Epithelial cell of esophagus (primary cell): ENCODE data around the gene TSHZ2.

Experiments
- DNase-seq: peaks from one replicate; pipeline ENCODE4 v3.0.0; 2010; ENCODE audit warnings: low read depth
- H3K4me3 ChIP-seq: 2 replicates; pipeline ENCODE4 v1.5.1; 2011; ENCODE audit warnings: mild to moderate bottlenecking, low read length, control low read depth
- TF ChIP-seq, protein P1 (sequence below): IDR thresholded peaks from 2 replicates; pipeline ENCODE4 v1.5.1; 2011; ENCODE audit warnings: low read depth, mild to moderate bottlenecking, low read length, control low read depth, inconsistent platforms; ENCODE audit not compliant: insufficient read depth; ENCODE audit errors: missing control alignments

Gene TSHZ2

DNA sequence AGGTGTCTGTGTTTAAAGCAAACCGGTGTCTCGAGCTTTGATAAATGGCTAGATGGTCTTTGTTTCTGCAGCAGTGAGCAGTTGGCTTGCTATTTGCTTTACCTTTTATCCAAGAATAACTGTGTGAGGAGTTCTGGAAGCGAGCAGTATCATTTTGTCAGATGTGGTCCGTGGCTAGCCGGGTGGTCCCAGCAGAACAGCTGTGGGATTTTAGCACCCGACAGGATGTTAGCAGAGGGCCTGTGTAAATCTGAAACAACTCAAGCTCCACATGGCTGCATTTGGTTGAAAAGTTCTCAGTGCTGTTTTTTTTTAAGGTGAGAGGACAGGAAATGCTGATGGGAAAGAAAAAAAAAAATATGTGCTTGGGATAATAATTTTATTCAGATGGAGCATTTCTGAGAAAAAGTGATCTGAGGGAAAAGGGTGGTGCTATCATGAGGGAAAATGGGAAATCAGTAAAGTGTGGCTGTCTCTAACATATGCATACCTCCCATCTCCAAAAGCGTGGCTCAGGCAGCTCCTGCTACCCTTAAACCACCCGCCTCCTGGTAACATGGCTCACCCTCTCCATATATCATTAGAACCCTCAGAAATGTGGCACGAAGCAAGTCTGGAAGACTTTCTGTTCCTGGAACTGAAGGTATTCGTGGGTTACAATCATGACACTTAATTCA lies 215.4 kb downstream of the TSHZ2 start:
- TF ChIP-seq, protein P1, sequence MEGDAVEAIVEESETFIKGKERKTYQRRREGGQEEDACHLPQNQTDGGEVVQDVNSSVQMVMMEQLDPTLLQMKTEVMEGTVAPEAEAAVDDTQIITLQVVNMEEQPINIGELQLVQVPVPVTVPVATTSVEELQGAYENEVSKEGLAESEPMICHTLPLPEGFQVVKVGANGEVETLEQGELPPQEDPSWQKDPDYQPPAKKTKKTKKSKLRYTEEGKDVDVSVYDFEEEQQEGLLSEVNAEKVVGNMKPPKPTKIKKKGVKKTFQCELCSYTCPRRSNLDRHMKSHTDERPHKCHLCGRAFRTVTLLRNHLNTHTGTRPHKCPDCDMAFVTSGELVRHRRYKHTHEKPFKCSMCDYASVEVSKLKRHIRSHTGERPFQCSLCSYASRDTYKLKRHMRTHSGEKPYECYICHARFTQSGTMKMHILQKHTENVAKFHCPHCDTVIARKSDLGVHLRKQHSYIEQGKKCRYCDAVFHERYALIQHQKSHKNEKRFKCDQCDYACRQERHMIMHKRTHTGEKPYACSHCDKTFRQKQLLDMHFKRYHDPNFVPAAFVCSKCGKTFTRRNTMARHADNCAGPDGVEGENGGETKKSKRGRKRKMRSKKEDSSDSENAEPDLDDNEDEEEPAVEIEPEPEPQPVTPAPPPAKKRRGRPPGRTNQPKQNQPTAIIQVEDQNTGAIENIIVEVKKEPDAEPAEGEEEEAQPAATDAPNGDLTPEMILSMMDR, result no peak
- H3K4me3 ChIP-seq, result no peak overlapping the region
- DNase-seq, result no peak

DNA sequence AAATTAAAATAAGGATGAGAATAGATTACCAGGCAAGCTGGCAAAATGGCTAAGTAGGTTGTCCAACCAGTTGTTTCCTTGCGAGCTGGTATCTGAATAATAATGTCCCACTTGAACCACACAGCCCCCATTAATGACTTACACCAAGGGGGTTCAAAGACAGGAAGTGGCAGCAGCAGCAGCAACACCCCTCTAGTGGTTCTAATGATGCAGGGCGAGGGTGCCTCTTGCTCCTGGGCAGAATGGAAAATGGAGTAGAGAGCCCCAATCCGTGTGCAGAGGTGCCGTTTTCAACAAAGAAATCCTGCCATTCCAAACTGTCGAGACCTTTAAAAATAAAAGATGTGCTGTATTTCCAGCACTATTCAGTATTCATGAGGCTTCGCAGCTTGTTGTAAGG lies 218.1 kb downstream of the TSHZ2 start:
- no peak for DNase-seq
- no peak overlapping the region for H3K4me3 ChIP-seq
- TF ChIP-seq, protein P1, result no peak

DNA sequence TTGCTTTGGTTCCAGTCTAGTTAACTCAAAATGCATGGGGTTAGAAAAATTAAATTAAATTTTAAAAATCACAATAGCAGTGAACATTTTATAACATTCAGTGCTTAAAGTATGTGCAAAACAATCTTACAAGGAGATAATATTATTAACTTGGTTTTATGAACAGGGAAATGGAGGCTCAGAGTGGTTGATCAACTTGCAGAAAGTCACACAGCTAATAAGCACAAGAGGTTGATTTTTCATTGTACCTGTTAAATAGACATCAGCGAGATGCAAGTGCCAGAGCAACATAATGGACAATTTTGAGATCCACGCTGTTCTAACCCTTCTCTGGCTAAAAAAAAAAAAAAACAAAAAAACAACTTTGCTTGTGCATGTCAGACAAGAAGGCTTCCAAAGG lies 219.8 kb downstream of the TSHZ2 start:
- no peak overlapping the region for H3K4me3 ChIP-seq
- DNase-seq, result no peak
- TF ChIP-seq, protein P1, result no peak

DNA sequence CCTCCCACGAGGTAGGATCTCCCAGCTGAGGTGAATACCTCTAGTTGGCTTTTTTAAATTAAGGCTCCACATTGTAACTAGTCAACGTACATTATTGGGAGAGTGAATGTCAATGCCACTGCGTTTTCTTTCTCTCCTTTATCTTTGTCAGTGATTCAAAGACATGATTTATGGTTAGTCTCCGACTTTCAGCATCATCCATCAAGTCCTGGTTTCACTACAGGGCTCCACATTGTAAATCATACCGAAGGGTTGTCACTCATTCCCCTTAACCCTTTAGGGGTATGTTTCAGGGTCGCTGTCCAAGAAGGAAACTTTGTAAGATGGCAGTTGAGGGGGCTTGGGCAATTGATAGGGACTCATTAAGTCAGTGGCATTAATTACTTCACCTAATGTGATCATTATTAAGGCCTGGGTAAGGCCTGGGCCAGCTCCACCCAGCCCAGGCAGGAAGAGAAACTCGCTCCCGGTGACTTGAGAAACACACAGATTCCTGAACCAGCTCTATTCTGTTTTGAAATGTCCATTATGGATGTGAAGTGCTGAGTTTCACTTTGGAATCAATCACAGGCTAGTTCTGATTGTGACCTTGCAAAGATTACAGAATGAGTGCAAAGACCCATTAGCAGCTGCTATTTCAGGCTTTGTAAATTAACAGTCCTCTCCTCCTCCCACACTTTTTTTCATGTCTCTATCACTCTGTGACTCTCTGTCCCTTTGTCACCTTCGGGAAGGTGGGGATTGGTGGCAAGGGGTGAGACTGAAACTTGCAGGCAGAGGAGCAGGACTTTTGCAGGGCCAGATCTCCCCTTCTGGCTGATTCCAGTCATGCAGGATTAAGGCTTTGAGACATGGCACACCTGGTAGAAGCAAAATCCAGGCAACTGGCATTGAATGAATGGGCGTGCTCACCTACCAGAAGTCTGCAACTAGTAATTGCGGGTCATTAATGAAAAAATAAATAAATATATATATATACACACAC lies 222.4 kb downstream of the TSHZ2 start:
- TF ChIP-seq, protein P1, result no peak
- H3K4me3 ChIP-seq, result no peak overlapping the region
- no peak for DNase-seq

DNA sequence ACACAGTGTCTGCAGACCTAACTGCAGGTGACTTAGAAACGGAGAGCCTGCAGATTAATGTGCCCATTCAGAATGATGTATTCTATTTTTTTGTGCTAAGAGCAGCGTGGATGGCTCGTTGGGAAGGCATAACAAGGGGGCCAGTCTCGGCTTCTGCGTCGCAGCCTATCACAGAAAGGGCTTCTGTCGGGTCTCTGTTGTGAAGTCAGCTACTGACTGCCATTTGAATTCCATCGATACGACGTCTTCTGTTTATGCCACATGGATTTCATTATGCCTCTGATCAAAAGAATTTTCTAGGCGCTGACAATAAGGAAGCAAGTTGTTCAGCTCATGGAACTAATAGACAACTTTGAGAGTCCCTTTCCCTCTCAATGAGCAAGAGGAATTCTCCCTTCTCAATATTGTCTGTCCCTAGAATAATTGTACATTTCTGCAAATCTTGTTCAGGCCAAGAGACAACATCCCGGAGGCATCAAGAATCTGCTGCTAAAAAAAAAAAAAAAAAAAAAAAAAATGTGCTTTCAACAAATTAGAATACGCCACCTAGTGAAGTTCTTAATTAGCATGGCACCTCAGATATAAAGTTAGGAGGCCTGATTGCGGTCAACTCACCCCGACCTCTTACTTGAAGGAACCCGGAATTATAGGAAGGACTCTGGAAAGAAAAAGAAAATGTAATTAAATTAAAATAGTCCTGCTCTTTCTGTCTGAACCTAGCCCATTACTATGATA lies 223.9 kb downstream of the TSHZ2 start:
- no peak overlapping the region for H3K4me3 ChIP-seq
- no peak for DNase-seq
- TF ChIP-seq, protein P1, result no peak

DNA sequence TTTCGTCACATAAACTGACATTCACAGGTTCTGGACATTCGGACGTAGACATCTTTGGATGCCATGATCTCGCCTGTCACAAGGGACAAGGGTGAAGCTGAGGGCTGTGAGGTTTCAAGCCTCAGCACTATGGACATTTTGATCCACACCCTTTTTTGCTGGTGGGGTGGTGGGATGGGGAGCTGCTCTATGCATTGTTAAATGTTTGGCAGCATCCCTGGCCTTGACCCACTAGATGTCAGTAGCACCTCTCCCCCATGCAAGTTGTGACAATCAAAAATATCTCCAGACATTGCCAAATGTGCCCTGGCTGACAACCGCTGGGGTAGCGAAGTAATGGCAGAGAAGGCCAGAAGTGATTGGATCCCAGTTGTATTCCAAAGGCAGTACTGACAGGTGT lies 229.4 kb downstream of the TSHZ2 start:
- TF ChIP-seq, protein P1, result no peak
- no peak for DNase-seq

More for the DNA sequence above, 229.4 kb downstream of the TSHZ2 start:
- no peak overlapping the region for H3K4me3 ChIP-seq
